Type B pancreatic cell (in vitro differentiated cells): ENCODE measurements around the gene AKIP1. TPM values are rescaled to one million over a fixed set of nuclear protein-coding genes. Genes with fewer than 3 reads are reported as not detected.

ENCODE experiments used
- DNase-seq: peaks from one replicate; pipeline ENCODE4 v3.0.0; 2021; ENCODE audit warnings: mixed read lengths; ENCODE audit not compliant: unreplicated experiment; ENCODE audit errors: extremely low spot score
- H3K27ac Mint-ChIP-seq: 2 replicates; pipeline ENCODE4 v1.8.0; 2021; ENCODE audit warnings: mild to moderate bottlenecking, mixed read lengths
- H3K27me3 Mint-ChIP-seq: 2 replicates; pipeline ENCODE4 v1.8.0; 2021; ENCODE audit warnings: mixed read lengths
- H3K36me3 Mint-ChIP-seq: 2 replicates; pipeline ENCODE4 v1.8.0; 2021; ENCODE audit warnings: mixed read lengths
- H3K4me1 Mint-ChIP-seq: one replicate; pipeline ENCODE4 v1.8.0; 2021; ENCODE audit warnings: mixed read lengths; ENCODE audit not compliant: unreplicated experiment
- H3K4me3 Mint-ChIP-seq: 2 replicates; pipeline ENCODE4 v1.8.0; 2021; ENCODE audit warnings: mild to moderate bottlenecking, mixed read lengths
- H3K9me3 Mint-ChIP-seq: 2 replicates; pipeline ENCODE4 v1.8.0; 2021; ENCODE audit warnings: mixed read lengths
- CTCF ChIP-seq: fragments of 200-600 bp; sonication (generic); conservative IDR thresholded peaks from 2 replicates; pipeline ENCODE4 v1.5.0; 2021; ENCODE audit warnings: antibody characterized with exemption, mild to moderate bottlenecking
- total RNA-seq: library from RNA; stranded (reverse); gene quantifications from 2 replicates; pipeline ENCODE4 v1.2.1, GENCODE V29; 2021; ENCODE audit warnings: low replicate concordance

Gene AKIP1
- total RNA-seq, 1 donor from 2014 or later = 16.5 TPM

GRCh38 chr11:8925711-8926110 is 14.7 kb downstream of the AKIP1 start:
- Mint-ChIP-seq H3K27me3 (no peaks in the 10 kb centered on the region), H3K9me3 (no peaks in the 10 kb centered on the region), H3K27ac (no peak overlapping the region), H3K4me1 (no peaks in the 10 kb centered on the region), H3K36me3 (no peaks in the 10 kb centered on the region), H3K4me3 (no peak overlapping the region)
- no peak for TF ChIP-seq CTCF
- no peak for DNase-seq

DNA sequence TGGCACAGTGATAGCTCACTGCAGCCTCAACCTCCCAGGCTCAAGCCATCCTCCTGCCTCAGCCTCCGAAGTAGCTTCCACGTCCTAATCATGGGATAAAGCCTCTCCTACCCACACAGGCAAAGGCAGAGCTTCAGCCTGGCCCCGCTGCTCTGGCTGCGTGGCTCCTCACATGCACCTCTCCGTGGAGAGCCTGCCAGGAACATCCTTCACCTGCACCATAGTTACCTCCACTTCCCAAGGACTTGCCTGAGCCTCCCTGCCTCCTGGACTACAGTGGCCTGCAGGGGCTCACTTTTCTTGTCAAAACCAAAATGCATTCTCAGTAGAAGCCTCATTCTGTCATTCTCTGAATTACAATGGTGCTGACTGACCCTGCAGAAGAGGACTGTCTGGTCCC is 15.2 kb downstream of the AKIP1 start:
- Mint-ChIP-seq H3K4me3 (no peak overlapping the region), H3K27me3 (no peaks in the 10 kb centered on the region)

GRCh38 chr11:8927233-8927632 is 16.2 kb downstream of the AKIP1 start:
- no peak for DNase-seq
- no peak for TF ChIP-seq CTCF
- no peaks in the 10 kb centered on the region for H3K27me3 Mint-ChIP-seq
- no peaks in the 10 kb centered on the region for H3K9me3 Mint-ChIP-seq
- no peaks in the 10 kb centered on the region for H3K4me1 Mint-ChIP-seq
- no peaks in the 10 kb centered on the region for H3K36me3 Mint-ChIP-seq
- H3K4me3 Mint-ChIP-seq = no peak overlapping the region
- H3K27ac Mint-ChIP-seq = no peak overlapping the region

More for the DNA sequence above, 15.2 kb downstream of the AKIP1 start:
- Mint-ChIP-seq H3K4me1 (no peaks in the 10 kb centered on the region), H3K9me3 (no peaks in the 10 kb centered on the region), H3K36me3 (no peaks in the 10 kb centered on the region), H3K27ac (no peak overlapping the region)
- TF ChIP-seq CTCF = no peak
- DNase-seq = no peak

DNA sequence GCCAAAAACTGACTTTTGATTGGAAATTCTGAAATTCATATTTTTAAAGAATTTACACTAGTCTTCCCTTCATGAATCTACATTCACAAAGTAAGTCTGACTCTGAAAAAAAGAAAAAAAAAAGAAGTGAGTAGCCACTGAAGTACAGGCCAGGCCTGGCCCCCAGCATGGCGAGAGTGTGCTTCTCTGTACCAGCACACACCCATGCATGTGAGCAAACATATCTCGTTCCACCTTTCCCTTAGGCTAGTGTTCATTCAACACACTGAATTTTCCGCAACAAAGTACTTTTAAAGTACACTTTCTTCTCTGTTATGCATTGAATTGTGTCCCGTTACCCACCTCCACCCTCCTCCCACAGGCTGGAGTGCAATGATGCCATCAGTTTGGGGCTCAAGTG is 17.2 kb downstream of the AKIP1 start:
- no peak overlapping the region for H3K27ac Mint-ChIP-seq
- no peak overlapping the region for H3K4me3 Mint-ChIP-seq
- H3K9me3 Mint-ChIP-seq = no peaks in the 10 kb centered on the region
- no peaks in the 10 kb centered on the region for H3K36me3 Mint-ChIP-seq
- no peak for DNase-seq
- H3K4me1 Mint-ChIP-seq = peaks cover 4% of the 10 kb centered on the region
- H3K27me3 Mint-ChIP-seq = no peaks in the 10 kb centered on the region
- no peak for TF ChIP-seq CTCF

- no peaks in the 10 kb centered on the region for H3K36me3 Mint-ChIP-seq
- no peak for DNase-seq
- H3K4me3 Mint-ChIP-seq = no peak overlapping the region
- H3K27me3 Mint-ChIP-seq = no peaks in the 10 kb centered on the region
- TF ChIP-seq CTCF = no peak
- H3K27ac Mint-ChIP-seq = no peak overlapping the region
- no peaks in the 10 kb centered on the region for H3K9me3 Mint-ChIP-seq
- H3K4me1 Mint-ChIP-seq = peaks cover 4% of the 10 kb centered on the region
These were observed 18.1 kb downstream of the AKIP1 start for GRCh38 chr11:8928981-8929615.
